HCT116 (cell line): ENCODE results near the gene SCAF8.

ENCODE experiments used
- CTCF ChIP-seq, 3 experiments: fragments of 200-600 bp in 1 of 3; sonication (generic) in 1 of 3; IDR thresholded peaks in 2 of 3; conservative IDR thresholded peaks in 1 of 3; 2 replicates each; pipeline ENCODE4 v1.5.1; 2012 to 2017; ENCODE audit warnings: low read depth in 2 of 3, low read length in 2 of 3, antibody characterized with exemption in 1 of 3, borderline replicate concordance in 1 of 3, control low read depth in 1 of 3, mild to moderate bottlenecking in 1 of 3, mixed read lengths in 1 of 3, mixed run types in 1 of 3, moderate library complexity in 1 of 3; ENCODE audit not compliant: insufficient read depth in 1 of 3
- EZH2 ChIP-seq: fragments of 200-600 bp; sonication (generic); IDR thresholded peaks from 2 replicates; pipeline ENCODE4 v1.6.1; 2017; ENCODE audit warnings: antibody characterized with exemption, mixed run types
- EZH2phosphoT487 ChIP-seq: fragments of 200-600 bp; IDR thresholded peaks from 2 replicates; pipeline ENCODE4 v1.6.1; 2018; ENCODE audit warnings: antibody characterized with exemption, borderline replicate concordance
- MAX ChIP-seq: IDR thresholded peaks from 2 replicates; pipeline ENCODE4 v1.6.1; 2012
- POLR2A ChIP-seq: IDR thresholded peaks from 2 replicates; pipeline ENCODE4 v1.7.0; 2011; ENCODE audit warnings: borderline replicate concordance; ENCODE audit not compliant: insufficient read depth, insufficient read length; ENCODE audit errors: extremely low read depth
- POLR2AphosphoS5 ChIP-seq: IDR thresholded peaks from 2 replicates; pipeline ENCODE4 v1.6.1; 2011; ENCODE audit warnings: mild to moderate bottlenecking, low read depth, low read length, moderate library complexity
- RAD21 ChIP-seq: IDR thresholded peaks from 2 replicates; pipeline ENCODE4 v1.6.1; 2012; ENCODE audit warnings: low read depth, mild to moderate bottlenecking

- TF ChIP-seq EZH2phosphoT487, result no peak
- TF ChIP-seq EZH2, result no peak
- TF ChIP-seq RAD21, result no peak
- TF ChIP-seq CTCF (IDR thresholded peaks at IDR 0.05 in 2 of 3, conservative IDR thresholded peaks at IDR 0.05 in 1 of 3; ENCODE audit: borderline replicate concordance in 1 of 3, insufficient read depth in 1 of 3, low read depth in 2 of 3, low read length in 2 of 3), result no peak
- TF ChIP-seq MAX, result no peak
- TF ChIP-seq POLR2A, result no peak
- TF ChIP-seq POLR2AphosphoS5, result no peak
Observed at GRCh38 chr6:154796484-154796883, 63.3 kb downstream of the SCAF8 start.
